Activated gamma-delta T cell (primary cell): ENCODE data around the gene ERVFRD-1.
"Not testable (repeated sequence)": the region's sequence is repeated elsewhere in the genome, so short reads cannot be mapped to it uniquely, and the experiment has no call there.

ENCODE experiments used
- DNase-seq: peaks from one replicate; lab custom pipeline; 2025; lab: John Stamatoyannopoulos, UW

Gene ERVFRD-1

GRCh38 chr6:11091141-11091540 lies 20.4 kb downstream of the ERVFRD-1 start:
- not testable (repeated sequence) for DNase-seq

DNA sequence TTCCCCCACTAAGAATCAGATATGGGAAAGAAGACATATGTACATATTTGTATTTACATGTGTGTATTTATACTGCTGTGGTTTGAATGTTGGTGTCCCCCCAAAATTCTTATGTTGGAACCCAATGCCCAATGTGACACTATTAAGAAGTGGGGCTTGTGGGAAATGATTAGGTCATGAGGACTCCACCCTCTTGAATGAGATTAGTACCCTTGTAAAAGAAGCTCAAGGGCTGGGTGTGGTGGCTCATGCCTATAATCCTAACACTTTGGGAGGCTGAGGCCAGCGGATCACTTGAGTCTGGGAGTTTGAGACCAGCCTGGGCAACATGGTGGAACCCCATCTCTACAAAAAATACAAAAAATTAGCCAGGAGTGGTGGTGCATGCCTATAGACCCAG lies 21.8 kb downstream of the ERVFRD-1 start:
- DNase-seq: no peak

GRCh38 chr6:11087141-11087812 lies 24.2 kb downstream of the ERVFRD-1 start:
- not testable (repeated sequence) for DNase-seq

GRCh38 chr6:11085758-11086435 lies 25.6 kb downstream of the ERVFRD-1 start:
- DNase-seq: no peak

DNA sequence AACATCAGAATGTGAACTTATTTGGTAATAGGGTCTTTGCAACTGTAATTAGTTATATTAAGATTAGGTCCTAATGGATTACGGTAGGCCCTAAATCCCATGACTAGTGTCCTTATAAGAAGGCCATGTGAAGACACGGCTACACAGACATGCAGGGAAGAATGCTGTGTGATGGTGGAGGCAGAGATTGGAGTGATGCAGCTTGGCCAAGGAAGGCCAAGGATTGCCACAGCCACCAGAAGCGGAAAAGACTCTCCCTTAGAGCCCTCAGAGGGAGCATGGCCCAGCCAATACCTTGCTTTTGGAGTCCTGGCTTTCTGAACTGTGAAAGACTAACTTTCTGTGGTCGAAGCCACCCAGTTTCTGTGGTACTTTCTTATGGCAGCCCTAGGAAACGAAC lies 27.6 kb downstream of the ERVFRD-1 start:
- DNase-seq: no peak

DNA sequence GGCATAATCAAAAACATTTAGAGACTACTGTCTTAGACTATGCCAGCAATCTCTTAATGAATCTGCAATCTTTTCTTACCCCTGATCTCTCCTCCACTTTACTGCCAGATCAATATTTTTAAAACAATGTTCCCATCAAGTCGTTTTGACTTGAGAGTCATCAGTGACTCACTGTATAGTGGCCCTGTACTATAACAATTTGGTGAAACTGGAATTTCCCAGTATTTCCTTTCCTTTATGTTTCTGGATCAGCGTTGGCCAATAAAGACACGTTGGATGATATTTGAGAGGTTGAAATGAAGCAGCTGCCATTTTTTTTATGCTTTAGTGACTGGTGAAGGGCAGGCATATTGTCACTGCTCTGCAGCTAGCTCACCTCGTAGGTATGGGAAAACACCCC lies 28.0 kb downstream of the ERVFRD-1 start:
- DNase-seq: no peak

- DNase-seq: no peak
Observed at GRCh38 chr6:11080296-11080695, 31.2 kb downstream of the ERVFRD-1 start.

DNA sequence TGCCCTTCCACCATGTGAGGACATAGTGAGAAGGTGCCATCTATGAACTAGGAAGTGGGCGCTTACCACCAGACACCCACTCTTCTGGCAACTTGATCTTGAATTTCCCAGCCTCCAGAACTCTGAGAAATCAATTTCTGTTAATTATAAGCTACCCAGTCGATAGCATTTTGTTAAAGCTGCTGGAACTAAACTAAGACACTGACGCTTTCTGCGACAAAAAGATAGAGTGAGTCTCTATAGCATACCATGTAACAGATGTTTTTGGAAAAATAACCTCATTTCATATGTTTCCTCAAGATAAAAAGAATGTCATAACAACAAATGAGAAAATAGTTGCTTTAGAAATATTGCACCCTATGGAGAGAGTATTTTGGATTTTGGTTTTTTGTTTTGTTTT lies 33.3 kb downstream of the ERVFRD-1 start:
- DNase-seq: no peak

DNA sequence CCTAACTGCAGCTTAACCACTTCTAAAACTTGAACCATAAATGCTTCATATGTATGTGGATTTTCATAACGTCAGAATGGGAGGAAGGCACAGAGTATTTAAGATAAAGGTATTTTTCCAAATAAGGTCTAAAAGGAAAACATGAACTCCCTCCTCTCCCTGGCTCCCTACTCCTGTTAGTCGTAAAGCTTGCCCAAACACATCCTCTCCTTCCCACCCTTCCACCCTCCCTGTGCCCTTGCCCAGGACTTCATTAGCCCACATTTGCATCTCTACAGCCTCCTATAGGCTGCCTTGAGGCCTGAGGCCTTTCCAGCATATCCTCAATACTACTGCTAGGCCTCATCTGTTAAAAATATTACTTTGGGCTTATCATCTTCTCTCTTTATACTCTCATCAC lies 35.0 kb downstream of the ERVFRD-1 start:
- no peak for DNase-seq

DNA sequence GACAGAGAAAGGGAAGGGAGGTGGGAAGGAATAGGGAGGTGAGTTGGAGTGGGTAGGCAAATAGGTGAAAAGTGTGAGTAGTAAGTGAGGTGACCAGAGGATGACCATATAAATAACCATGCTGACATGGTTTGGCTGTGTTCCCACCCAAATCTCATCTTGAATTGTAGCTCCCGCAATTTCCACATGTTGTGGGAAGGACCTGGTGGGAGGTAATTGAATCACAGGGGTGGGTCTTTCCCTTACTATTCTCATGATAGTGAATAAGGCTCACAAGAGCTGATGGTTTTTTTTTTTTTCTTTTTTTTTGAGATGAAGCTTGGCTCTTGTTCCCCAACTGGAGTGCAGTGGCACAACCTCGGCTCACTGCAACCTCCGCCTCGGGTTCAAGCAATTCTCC lies 39.4 kb downstream of the ERVFRD-1 start:
- no peak for DNase-seq

DNA sequence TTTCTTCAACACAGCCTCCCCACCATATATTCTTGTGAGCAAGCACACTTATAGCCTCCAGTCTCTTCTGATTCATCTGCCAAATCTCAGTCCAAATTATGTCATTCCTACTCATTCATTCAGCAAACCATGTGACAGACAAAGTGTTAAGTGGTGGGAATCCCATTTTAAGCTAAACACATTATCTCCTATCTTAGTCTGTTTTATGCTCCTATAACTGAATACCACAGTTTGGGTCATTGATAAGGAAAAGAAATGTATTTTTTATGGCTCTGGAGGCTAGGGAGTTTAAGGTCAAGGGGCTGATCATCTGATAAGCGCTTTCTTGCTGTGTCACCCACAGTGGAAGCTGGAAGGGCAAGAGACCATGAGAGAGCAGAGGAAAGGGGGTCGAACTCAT lies 41.8 kb downstream of the ERVFRD-1 start:
- no peak for DNase-seq

DNA sequence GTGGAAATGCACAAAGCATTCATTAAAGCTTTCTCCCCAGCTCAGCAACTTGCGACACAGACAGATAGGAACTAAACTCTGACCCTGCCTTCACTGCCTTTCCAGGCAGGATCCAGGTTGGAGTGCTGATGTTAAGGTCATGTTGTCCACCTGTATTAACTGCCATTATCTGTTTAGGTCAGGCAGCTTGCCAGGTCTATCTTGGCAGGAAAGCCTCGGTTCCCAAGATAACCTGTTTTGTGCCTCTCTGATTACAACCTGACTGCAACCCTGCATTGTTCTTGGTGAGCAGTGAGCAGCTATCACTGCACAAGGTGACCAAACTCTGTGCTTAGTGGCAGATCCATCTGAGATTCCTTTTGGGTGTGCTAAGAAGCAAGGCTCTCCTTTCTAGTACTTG lies 44.2 kb downstream of the ERVFRD-1 start:
- DNase-seq: no peak

DNA sequence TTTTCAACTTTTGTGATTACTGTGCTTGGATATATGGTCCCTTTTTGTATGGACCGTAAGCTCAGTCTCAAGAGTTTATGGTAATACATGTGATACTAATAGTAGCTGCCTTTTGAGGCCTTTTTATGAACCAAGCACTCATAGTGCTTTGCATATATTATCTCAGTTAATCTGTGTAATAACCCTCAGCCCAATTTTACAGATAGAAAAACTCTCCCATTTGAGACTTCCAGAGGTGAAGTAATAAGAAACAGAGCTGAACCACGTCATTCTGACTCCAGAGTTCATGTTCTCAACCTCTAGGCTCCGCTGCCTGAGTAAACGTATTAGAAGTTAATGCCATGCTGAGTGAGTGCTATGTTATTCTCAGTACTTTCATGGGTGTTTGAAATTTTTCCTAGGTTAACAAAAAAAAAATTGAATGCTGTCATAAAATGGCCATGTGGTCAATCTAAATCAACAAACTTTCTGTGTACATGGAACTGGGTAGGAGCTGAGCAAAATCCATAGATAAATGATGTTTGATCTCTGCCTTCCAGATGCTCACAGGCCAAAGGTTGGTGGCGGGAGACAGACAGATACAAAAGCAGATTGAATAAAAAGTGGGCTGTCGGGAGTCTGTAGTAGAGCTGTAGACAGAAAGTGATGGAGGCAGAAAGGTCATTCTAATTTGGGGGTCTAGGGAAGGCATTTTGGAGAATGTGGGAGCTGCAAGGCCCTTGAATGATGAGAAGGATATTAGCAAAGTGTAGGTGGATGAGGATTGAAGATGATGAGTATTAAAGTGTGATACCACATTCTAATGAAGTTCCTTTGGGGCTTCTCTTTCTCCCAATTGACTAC lies 44.8 kb downstream of the ERVFRD-1 start:
- no peak for DNase-seq

DNA sequence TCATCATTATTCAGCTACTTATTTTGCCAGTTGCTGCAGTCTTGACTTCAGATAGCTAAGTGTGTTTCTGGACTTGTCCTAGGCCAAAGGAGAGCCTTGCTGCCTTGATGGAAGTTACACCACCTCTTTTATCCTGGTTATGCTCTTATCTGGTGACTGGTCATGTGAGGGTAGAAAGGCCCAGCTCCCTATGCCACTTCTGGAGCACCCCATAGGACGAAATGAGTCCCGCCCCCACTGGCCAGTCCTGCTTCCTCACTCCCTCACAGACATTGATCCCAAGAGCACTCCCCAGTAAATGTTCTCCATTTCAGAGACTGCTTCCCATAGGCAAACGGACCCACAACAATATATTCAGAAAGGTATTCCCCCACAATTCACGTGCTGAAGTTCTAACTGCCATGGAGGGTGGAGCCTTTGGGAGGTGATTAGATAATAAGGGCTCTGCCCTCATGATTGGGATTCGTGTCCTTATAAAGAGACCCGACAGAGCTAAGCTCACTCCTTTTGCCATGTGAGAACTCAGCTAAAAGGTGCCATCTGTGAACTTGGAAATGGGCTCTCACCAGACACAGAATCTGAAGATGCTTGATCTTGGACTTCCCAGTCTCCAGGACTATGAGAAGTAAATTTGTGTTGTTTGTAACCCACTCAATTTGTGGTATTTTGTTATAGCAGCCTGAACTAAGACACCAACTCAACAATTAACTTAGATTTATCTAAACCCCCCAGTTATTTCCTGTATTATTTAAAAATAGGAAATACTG lies 45.9 kb downstream of the ERVFRD-1 start:
- no peak for DNase-seq

DNA sequence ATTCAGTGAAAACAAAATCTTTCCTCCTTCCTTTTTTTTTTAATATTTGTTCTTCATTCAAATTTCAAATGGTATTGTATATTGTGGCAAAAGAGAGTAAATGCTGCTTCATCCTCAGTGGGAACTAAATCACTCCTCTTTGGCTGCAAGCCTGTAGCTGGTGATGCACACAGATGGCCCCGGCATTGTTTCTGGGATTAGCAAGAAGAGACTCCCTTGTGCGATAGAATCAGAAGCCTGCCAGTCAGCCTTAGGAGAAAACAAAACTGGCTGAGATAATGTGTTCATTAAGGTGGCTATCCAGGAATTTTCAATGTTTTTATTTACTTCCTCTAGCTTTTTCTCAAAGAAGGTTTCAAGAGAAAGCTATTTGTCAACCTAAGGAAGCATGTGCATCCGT lies 46.7 kb downstream of the ERVFRD-1 start:
- DNase-seq: no peak

DNA sequence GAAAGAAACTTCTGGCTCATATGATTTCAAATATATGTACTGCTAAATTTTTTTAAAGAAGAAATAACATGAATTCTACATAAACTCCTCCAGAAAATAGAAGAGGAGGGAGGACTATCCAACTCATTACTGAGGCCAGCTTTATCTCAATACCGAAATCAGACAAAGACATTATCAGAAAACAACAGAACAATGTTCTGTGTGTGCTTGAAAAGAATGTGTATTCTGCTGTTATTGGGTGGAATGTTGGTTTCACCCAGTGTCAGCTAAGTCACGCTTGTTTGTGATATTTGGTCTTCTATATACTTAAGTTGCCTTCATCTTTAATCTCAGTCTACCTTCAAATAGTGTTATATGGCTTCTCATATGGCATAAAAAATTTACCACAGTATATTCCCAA lies 48.8 kb downstream of the ERVFRD-1 start:
- DNase-seq: no peak

- DNase-seq: no peak
Observed at GRCh38 chr6:11062083-11062482, 49.4 kb downstream of the ERVFRD-1 start.

GRCh38 chr6:11058406-11058805 lies 53.1 kb downstream of the ERVFRD-1 start:
- no peak for DNase-seq

DNA sequence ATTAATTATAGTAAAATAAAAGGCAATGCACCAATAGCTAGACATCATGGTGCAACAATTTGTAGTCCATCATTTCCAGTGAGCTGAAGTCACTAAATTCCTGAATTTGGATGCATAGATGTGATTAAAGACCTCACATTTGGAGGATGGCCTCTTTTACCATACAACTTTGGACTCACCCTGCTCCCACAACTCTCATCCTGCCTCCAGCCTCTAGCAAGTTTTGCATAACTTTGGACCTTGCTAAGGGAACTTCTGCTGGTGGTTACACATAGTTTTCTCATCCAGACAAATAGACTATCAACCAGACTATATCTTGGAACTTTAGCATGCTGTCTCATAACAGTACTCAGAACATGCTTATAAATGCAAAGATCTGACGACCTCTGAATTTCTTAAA lies 54.7 kb downstream of the ERVFRD-1 start:
- no peak for DNase-seq

- no peak for DNase-seq
Observed at GRCh38 chr6:11055127-11055627, 56.3 kb downstream of the ERVFRD-1 start.

- DNase-seq: no peak
Observed at GRCh38 chr6:11054722-11055121, 56.8 kb downstream of the ERVFRD-1 start.

DNA sequence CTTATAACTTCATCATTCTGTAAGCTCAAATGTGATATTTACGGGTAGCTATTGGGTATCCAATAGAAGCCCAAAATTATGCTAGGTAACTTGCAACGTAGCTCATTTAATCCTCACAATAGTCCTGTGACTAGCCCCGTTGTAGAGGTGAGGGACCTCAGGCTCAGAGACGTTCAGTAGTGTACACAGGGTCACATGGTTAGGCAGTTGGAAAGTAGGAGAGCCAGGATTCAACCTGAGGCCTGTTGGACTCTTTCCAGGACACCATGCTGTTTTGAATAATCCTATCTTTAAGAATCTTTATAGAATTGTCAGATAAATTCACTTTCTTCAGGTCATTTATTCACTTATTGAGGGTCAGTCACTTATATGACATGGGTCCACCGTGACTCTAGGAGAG lies 58.2 kb downstream of the ERVFRD-1 start:
- DNase-seq: no peak
